GM12865 (cell line): ENCODE measurements around the gene PACS2.

ENCODE experiments used
- DNase-seq: peaks from one replicate; pipeline ENCODE4 v3.0.0; 2010; ENCODE audit warnings: low read depth
- H3K4me3 ChIP-seq: 2 replicates; pipeline ENCODE4 v1.5.1; 2011; ENCODE audit warnings: mild to moderate bottlenecking, low read depth, low read length, control low read depth
- TF ChIP-seq, protein P1 (sequence below): IDR thresholded peaks from 2 replicates; pipeline ENCODE4 v1.5.1; 2011; ENCODE audit warnings: low read length, control low read depth, low read depth, inconsistent platforms; ENCODE audit not compliant: insufficient read depth; ENCODE audit errors: missing control alignments

PACS2 gene

DNA sequence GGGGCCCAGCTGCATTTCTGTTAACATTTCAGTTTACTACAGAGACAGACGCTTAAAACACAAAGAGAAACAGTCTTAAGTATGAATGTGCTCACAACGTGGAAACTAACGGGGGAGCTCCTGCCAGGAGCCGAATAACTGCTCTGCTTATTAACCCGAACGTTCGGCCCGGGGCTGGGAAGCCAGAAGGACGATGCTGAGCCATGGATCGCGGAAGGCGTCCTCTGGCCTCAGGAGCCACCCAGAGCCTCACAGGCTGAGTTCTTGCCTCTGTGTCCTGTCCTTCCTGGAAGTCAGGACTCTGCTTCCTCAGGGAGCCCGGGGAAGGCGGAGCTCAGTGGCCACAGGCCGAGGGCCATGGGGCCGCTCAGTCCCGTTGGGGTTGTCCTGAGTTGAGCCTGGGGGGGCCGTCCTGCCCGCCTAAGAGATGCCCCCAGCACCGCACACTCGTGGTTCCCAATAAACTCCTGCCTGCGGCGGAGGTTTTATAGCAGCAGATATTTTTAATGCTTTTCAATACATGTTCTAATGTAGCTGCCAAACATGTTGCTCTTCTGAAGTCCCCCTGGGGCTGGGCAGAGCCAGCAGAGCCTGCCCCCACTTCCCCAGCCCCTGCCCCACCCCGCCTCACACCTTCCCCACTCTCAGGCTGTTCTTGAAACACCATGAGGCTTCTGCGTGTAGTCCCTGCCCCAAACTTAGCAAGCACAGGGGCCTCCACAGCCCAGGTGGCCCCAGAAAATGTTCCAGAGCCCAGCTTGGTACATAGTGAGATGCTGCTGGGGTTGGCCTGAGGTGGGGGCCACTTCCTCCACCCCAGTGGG is 80.4 kb downstream of the PACS2 start:
- TF ChIP-seq, protein P1, sequence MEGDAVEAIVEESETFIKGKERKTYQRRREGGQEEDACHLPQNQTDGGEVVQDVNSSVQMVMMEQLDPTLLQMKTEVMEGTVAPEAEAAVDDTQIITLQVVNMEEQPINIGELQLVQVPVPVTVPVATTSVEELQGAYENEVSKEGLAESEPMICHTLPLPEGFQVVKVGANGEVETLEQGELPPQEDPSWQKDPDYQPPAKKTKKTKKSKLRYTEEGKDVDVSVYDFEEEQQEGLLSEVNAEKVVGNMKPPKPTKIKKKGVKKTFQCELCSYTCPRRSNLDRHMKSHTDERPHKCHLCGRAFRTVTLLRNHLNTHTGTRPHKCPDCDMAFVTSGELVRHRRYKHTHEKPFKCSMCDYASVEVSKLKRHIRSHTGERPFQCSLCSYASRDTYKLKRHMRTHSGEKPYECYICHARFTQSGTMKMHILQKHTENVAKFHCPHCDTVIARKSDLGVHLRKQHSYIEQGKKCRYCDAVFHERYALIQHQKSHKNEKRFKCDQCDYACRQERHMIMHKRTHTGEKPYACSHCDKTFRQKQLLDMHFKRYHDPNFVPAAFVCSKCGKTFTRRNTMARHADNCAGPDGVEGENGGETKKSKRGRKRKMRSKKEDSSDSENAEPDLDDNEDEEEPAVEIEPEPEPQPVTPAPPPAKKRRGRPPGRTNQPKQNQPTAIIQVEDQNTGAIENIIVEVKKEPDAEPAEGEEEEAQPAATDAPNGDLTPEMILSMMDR: no peak
- H3K4me3 ChIP-seq: no peak overlapping the region
- DNase-seq: no peak

DNA sequence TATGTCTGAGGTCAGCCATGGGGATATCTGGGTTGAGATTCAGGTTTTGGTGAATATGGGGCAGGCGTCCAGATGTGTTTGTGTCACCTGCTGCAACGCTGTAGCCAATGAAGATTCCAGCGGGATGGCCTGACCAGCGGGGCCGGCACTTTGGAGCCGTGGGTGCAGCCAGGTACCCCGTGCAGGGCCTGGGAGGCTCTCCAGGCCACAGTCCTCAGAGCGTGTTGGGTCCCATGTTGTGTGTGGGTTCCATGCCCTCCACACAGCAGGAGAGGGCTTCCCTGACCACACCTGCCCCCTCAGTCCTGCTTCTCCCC is 80.9 kb downstream of the PACS2 start:
- TF ChIP-seq, protein P1: no peak
- DNase-seq: no peak
- no peak overlapping the region for H3K4me3 ChIP-seq

DNA sequence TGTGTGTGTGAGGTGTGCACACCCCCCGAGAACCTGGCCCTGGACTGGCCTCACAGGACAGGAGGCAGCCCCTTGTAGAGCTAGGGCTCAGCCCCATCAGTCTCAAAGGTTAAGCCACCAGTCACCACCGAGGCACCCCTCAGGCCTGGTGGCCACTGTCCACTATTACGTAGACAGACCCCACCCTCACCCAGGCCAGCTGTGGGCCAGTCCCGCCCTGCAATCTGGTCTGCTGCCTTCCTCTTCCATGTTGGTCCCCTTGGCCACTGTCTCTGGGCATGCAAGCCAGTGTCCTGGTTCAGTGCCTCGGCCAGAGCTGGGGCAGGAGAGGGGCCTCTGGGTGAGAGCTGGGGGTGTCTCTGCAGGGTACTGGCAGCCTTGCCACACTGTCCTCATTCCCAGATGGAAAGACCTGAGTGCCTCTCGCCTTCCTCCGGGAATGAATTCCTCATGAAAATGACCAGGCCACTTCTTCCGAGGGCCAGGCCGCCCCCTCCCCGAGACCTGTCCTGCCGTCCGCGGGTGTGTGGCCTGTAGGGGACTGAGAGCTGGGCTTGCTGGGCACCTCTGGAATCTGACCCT is 82.9 kb downstream of the PACS2 start:
- TF ChIP-seq, protein P1: no peak
- peak overlapping the region; percentile 64 for H3K4me3 ChIP-seq
- no peak for DNase-seq

DNA sequence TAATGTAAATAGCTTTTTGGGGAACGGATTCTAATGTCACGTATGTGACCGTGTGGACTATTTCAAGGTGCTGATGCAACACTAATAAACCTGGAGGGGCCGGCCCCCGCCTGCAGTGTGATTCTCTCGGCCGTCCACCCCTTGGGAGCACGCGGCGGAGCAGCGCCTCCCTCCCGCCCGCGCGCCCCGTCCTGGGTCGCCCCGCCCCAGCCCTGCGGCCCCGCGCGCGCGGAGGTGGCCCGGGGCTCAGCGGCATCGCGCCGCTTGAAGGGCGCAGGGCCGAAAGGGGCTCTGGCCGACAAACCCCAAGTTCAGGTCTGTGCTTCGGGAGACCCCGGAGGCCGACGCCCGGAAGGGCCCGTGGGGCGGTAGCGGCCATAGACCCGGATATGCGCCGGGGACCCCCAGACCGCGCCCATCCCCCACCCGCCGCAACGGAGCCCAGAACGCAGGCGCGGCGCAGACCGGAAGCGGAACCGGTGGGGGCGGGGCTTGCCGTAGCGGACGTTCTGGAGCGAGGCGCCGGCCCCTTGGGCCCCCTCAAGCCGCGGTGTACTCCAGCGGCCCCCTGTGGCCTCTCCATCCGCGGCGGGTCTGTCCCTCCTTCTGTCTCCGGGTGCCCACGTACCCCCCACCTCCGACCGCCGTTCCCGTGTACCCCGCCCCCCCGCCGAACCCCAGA is 83.6 kb downstream of the PACS2 start, which contains the start of gene TEX22:
Gene TEX22 (plus strand): TSS at position 495 of the 682 bp plus-strand sequence. CDS start 803 bp downstream, outside the sequence.
- peak; percentile 95 for DNase-seq
- peak within 1 kb of the TSS; percentile 64 for H3K4me3 ChIP-seq
- TF ChIP-seq, protein P1: peak; percentile 27

DNA sequence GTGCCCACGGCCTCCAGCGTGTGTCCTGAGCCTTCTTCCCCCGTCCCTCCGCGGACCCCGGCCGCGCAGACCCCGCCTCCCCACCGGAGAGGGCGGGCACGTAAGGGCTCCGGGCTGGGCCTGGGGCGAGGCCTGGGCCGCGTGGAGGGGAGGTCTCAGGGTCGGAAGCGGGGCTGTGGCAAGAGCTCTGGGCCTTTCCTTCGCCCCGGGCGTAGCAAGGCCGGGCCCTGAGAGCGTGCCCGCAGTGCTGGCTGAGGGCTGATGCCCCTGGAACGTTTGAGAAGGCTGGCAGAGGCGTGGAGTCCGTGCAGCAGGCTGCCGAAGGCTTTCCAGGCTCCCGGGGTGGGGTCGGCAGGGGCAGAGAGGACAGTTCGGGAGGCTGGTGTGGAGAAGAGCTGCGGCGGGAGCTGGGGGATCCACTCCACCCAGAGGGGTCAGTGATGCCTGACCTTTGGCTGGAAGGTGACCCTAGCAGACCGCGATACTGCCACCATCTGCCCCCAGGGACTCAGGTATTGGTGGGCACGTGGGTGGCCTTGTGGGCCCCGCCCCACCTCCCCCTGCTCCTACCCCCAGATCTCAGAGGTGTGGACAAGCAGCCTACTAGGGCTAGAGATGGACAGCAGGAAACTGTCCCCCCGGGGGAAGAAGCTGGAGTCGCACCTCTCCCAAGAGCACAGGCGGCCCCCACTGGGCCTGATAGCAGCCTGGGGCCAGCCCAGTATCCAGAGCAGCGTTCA is 84.3 kb downstream of the PACS2 start:
- DNase-seq: peak; percentile 79
- H3K4me3 ChIP-seq: peak overlapping the region; percentile 64
- TF ChIP-seq, protein P1: no peak

DNA sequence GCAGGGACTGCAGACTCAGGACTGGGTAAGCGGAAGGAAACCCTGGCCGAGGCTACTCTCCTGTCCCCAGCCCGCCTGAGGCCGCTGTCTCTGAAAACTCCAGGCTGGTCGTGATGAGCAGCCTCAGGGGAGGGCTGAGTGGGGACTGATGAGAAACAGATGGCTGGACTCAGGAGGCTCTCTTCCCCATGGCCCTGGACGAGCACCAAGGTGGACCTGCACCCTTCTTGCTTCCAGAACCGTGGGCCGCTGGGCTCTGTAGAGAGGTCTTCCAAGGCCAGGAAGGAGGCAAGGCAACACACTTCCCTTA is 84.9 kb downstream of the PACS2 start:
- no peak for DNase-seq
- peak overlapping the region; percentile 64 for H3K4me3 ChIP-seq
- TF ChIP-seq, protein P1: no peak
